ENCODE results near the gene ERI3. TPM values are rescaled to one million over a fixed set of nuclear protein-coding genes. Genes with fewer than 3 reads are reported as not detected.
A peak's percentile ranks its signal among the peaks of the same experiment; 100 is the strongest.

ERI3 gene
- total RNA-seq, 1 donor from 2014 or later = 39.3 TPM

DNA sequence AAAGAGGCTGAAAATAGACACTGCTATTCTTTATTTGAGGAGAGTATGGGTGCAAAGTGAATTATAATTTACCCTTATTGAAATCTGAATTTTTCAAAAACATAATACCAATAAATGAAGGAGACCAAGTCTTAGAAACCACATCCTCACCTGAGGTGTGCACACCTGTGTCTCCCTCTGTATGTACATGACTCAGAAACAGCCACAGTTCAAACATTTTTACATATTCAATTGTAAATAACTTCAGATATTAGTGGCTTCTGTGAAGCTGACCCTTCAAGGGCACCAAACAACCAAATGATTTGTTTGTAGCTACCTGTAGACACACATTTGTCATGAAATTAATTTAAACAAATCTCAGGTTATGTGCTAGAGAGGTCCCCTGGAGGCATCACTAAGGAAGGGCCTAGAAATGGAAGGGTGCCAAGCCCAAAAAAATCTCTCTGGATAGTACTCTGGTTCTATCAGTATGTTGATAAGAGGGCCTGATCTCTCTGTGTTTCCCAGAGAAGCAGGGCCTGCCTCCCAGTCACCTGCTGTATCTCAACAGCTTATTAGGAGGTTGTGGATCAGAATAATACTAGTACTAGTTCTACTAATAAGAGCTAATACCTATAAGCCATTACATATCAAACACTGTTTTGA is 28.1 kb downstream of the ERI3 start:
- DNase-seq (ENCODE audit: extremely low spot score in 2 of 2) = no peak
- intact Hi-C loops (cut with DNase I) = no loop called here
- TF ChIP-seq POLR2AphosphoS5 (IDR thresholded peaks at IDR 0.05; ENCODE audit: insufficient read depth in 1 of 2, low read depth in 1 of 2) = no peak
- TF ChIP-seq, protein P1, sequence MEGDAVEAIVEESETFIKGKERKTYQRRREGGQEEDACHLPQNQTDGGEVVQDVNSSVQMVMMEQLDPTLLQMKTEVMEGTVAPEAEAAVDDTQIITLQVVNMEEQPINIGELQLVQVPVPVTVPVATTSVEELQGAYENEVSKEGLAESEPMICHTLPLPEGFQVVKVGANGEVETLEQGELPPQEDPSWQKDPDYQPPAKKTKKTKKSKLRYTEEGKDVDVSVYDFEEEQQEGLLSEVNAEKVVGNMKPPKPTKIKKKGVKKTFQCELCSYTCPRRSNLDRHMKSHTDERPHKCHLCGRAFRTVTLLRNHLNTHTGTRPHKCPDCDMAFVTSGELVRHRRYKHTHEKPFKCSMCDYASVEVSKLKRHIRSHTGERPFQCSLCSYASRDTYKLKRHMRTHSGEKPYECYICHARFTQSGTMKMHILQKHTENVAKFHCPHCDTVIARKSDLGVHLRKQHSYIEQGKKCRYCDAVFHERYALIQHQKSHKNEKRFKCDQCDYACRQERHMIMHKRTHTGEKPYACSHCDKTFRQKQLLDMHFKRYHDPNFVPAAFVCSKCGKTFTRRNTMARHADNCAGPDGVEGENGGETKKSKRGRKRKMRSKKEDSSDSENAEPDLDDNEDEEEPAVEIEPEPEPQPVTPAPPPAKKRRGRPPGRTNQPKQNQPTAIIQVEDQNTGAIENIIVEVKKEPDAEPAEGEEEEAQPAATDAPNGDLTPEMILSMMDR (IDR thresholded peaks at IDR 0.05) = no peak
- no peak for TF ChIP-seq POLR2A (IDR thresholded peaks at IDR 0.05)
- Histone ChIP-seq H3K4me3 (no peak overlapping the region), H3K9me3 (no peaks in the 10 kb centered on the region), H3K27ac (peak overlapping the region; percentile 20), H3K27me3 (no peaks in the 10 kb centered on the region), H3K4me1 (peaks cover 37% of the 10 kb centered on the region), H3K36me3 (no peaks in the 10 kb centered on the region)

DNA sequence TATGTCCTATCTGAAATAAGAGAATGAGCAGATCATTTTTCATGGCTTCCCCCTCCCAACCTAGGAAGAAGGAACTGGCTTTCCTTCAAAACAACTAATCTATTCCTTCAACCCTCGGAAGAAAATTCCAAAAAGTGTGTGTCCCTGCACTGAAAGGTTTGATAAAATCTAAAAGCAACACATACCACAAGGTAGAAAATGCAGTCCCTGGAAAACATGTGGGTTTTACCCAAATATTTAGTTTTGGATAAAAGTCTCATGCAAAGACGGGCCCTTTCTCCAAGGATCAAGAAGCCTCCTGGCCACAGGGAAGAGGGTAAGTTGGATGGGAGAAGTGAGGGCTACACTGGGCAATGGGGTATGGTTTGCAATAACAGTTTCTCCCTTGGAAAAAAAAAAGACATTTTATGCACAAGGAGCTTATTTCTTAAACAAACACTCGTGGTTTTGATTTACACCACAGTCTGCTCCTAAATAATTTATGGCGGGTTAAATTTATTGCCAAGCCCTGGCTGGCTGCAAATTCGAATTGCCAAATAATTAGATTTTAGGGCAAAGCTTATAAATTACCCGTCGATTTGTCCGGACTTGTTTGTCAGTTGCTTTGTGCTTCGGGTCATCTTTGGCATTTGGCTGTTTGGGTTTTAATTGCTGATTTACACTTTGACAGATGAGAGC is 28.9 kb downstream of the ERI3 start:
- no peaks in the 10 kb centered on the region for H3K9me3 ChIP-seq
- H3K36me3 ChIP-seq = no peaks in the 10 kb centered on the region
- intact Hi-C loops (cut with DNase I) = no loop called here
- no peak for DNase-seq (ENCODE audit: extremely low spot score in 2 of 2)
- no peak overlapping the region for H3K4me3 ChIP-seq
- H3K27ac ChIP-seq = peak overlapping the region; percentile 9
- H3K4me1 ChIP-seq = peaks cover 37% of the 10 kb centered on the region
- TF ChIP-seq POLR2AphosphoS5 (IDR thresholded peaks at IDR 0.05; ENCODE audit: insufficient read depth in 1 of 2, low read depth in 1 of 2) (no peak), POLR2A (IDR thresholded peaks at IDR 0.05) (no peak)
- TF ChIP-seq, protein P1 (IDR thresholded peaks at IDR 0.05) = no peak
- no peaks in the 10 kb centered on the region for H3K27me3 ChIP-seq

DNA sequence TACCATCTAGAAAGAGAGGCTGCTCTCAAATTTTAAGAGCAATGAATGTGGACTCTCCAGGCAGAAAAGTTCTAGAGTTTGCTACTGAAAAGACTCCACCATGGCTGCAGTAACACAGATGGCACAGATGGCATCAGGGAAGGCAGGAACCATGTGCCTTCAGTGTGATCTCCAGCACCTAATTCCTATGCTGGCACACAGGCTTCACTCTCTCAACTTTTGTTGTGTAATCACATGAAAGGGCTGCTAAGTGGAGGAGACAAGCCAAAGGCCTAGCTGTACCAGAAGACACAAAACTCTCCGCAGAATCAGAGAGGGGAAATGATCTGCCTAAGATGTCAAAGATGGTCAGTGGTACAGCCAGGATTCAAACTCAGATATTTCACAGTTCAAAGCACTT is 31.1 kb downstream of the ERI3 start:
- Histone ChIP-seq H3K4me1 (peaks cover 37% of the 10 kb centered on the region), H3K36me3 (peaks cover 0 to 10% of the 10 kb centered on the region in 2 donors), H3K9me3 (no peaks in the 10 kb centered on the region), H3K4me3 (no peak overlapping the region), H3K27ac (no peak overlapping the region), H3K27me3 (no peaks in the 10 kb centered on the region)
- intact Hi-C loops (cut with DNase I) = no loop called here
- TF ChIP-seq POLR2AphosphoS5 (IDR thresholded peaks at IDR 0.05; ENCODE audit: insufficient read depth in 1 of 2, low read depth in 1 of 2) = no peak
- TF ChIP-seq POLR2A (IDR thresholded peaks at IDR 0.05) = no peak
- no peak for DNase-seq (ENCODE audit: extremely low spot score in 2 of 2)

DNA sequence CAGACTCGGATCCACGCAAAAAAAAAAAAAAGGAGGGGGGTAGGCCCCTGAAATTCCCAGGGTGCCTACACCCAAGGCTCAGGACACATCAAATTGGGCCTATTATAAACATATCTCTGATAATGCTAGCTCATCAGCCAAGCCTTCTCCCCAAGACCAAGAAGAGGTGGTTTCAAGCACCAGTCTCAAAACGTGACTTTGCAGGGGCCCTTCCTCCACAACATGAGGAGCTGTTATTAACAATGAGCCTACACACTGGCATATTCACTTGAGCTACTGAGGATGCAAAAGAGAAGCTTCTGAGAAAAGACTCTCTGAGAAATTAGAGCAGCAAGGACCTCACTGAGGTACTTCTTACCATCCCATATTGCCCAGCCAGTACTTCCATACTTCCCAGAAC is 32.7 kb downstream of the ERI3 start:
- peaks cover 0 to 12% of the 10 kb centered on the region in 2 donors for H3K36me3 ChIP-seq
- no peak overlapping the region for H3K27ac ChIP-seq
- no peaks in the 10 kb centered on the region for H3K9me3 ChIP-seq
- H3K4me1 ChIP-seq = peaks cover 22% of the 10 kb centered on the region
- no peaks in the 10 kb centered on the region for H3K27me3 ChIP-seq
- DNase-seq (ENCODE audit: extremely low spot score in 2 of 2) = no peak
- TF ChIP-seq POLR2A (IDR thresholded peaks at IDR 0.05) (no peak), POLR2AphosphoS5 (IDR thresholded peaks at IDR 0.05; ENCODE audit: insufficient read depth in 1 of 2, low read depth in 1 of 2) (no peak)
- TF ChIP-seq, protein P1 (IDR thresholded peaks at IDR 0.05) = no peak
- H3K4me3 ChIP-seq = no peak overlapping the region
- intact Hi-C loops (cut with DNase I) = no loop called here

DNA sequence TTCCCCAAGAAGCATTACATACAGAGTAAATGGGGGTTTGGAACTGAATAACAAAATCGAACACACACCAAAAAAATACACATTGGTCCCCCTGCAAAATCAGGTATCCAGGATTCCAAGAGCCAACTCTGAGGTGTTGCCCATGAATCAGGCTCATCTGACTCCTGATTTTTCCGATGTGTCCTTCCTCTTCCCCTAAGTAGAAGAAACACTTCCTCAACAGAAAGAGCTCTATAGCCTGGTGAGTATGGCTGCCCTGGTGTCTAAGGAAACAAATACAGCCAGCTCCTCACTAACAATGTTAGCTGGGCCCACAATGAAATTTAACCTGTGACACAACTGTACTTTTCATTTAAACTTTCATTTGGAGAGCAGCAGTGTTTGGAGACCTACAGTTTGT is 33.6 kb downstream of the ERI3 start:
- Histone ChIP-seq H3K4me3 (no peak overlapping the region), H3K4me1 (peaks cover 13% of the 10 kb centered on the region), H3K27me3 (no peaks in the 10 kb centered on the region), H3K27ac (no peak overlapping the region), H3K9me3 (no peaks in the 10 kb centered on the region), H3K36me3 (peaks cover 0 to 21% of the 10 kb centered on the region in 2 donors)
- intact Hi-C loops (cut with DNase I) = no loop called here
- DNase-seq (ENCODE audit: extremely low spot score in 2 of 2) = no peak
- TF ChIP-seq POLR2A (IDR thresholded peaks at IDR 0.05) (no peak), POLR2AphosphoS5 (IDR thresholded peaks at IDR 0.05; ENCODE audit: insufficient read depth in 1 of 2, low read depth in 1 of 2) (no peak)
- TF ChIP-seq, protein P1 (IDR thresholded peaks at IDR 0.05) = no peak

Data from vagina (tissue), 2 donors.